PC-9 (cell line): ENCODE measurements around the gene GMNC. TPM values are rescaled to one million over a fixed set of nuclear protein-coding genes. Genes with fewer than 3 reads are reported as not detected.

Experiments
- BruUV-seq: library from RNA; stranded (reverse); fragments of 400-500 nt; replicated peaks from 2 replicates; lab custom pipeline; 2021; lab: Mats Ljungman, UMichigan
- CTCF ChIA-PET: fragments of 300-600 bp; sonication (Branson Sonifier 250); formaldehyde crosslinking; loops from one replicate; lab custom pipeline; 2022; ENCODE audit warnings: antibody characterized with exemption; lab: Charles Lee
- POLR2A ChIA-PET: fragments of 300-600 bp; sonication (Branson Sonifier 250); formaldehyde crosslinking; loops from one replicate; lab custom pipeline; 2022; ENCODE audit warnings: antibody characterized with exemption; ENCODE audit not compliant: unreplicated experiment; lab: Charles Lee
- DNase-seq, 2 experiments: peaks; one replicate each; pipeline versions ENCODE4 v3.0.0 to v3.0.0-alpha.2; 2015 to 2022; ENCODE audit warnings: mixed read lengths in 1 of 2
- H2AFZ ChIP-seq: fragments of 200-600 bp; sonication (generic); 2 replicates; pipeline ENCODE4 v1.8.1; 2017; ENCODE audit warnings: antibody characterized with exemption
- H3F3A ChIP-seq: fragments of 200-600 bp; sonication (generic); 2 replicates; pipeline ENCODE4 v1.8.1; 2017; ENCODE audit warnings: antibody characterized with exemption, mild to moderate bottlenecking, low read depth; ENCODE audit not compliant: insufficient read depth
- H3K27ac ChIP-seq: fragments of 200-600 bp; sonication (generic); 2 replicates; pipeline ENCODE4 v1.6.1; 2016; ENCODE audit warnings: mixed run types
- H3K27me3 ChIP-seq: fragments of 200-600 bp; sonication (generic); 2 replicates; pipeline ENCODE4 v1.6.1; 2016; ENCODE audit warnings: low read depth, mixed run types; ENCODE audit not compliant: insufficient read depth
- H3K36me3 ChIP-seq: fragments of 200-600 bp; sonication (generic); 2 replicates; pipeline ENCODE4 v1.6.1; 2016; ENCODE audit warnings: low read depth, mixed run types
- H3K4me1 ChIP-seq: fragments of 200-600 bp; sonication (generic); replicated peaks from 2 replicates; pipeline ENCODE4 v1.6.1; 2016; ENCODE audit warnings: mixed run types; ENCODE audit not compliant: insufficient read depth
- H3K4me2 ChIP-seq: fragments of 200-600 bp; sonication (generic); 2 replicates; pipeline ENCODE4 v1.6.1; 2017; ENCODE audit warnings: mixed run types
- H3K4me3 ChIP-seq: fragments of 200-600 bp; sonication (generic); 2 replicates; pipeline ENCODE4 v1.6.1; 2016; ENCODE audit warnings: mixed run types
- H3K79me2 ChIP-seq: fragments of 200-600 bp; sonication (generic); 2 replicates; pipeline ENCODE4 v1.6.1; 2017; ENCODE audit warnings: low read depth, mixed run types
- H3K9me2 ChIP-seq: fragments of 200-600 bp; sonication (generic); 2 replicates; pipeline ENCODE4 v1.8.1; 2017; ENCODE audit warnings: mild to moderate bottlenecking; ENCODE audit not compliant: insufficient read depth
- H3K9me3 ChIP-seq: fragments of 200-600 bp; sonication (generic); 2 replicates; pipeline ENCODE4 v1.8.1; 2016; ENCODE audit warnings: low read depth; ENCODE audit not compliant: insufficient read depth
- H4K20me1 ChIP-seq: fragments of 200-600 bp; sonication (generic); 2 replicates; pipeline ENCODE4 v1.8.1; 2017; ENCODE audit not compliant: insufficient read depth
- EZH2 ChIP-seq: fragments of 200-600 bp; sonication (generic); IDR thresholded peaks from 2 replicates; pipeline ENCODE4 v1.8.0; 2017; ENCODE audit warnings: antibody characterized with exemption, low read depth
- intact Hi-C: fragments of 100-400 bp; cut with micrococcal nuclease; formaldehyde crosslinking; loops from one replicate; pipeline ENCODE4 v1.10.0; 2022; ENCODE audit not compliant: unreplicated experiment
- total RNA-seq: library from RNA; stranded (reverse); gene quantifications from 2 replicates; pipeline ENCODE4 v1.2.3, GENCODE V29; 2021
- TF ChIP-seq, protein P1 (sequence below): fragments of 200-600 bp; sonication (generic); conservative IDR thresholded peaks from 2 replicates; pipeline ENCODE4 v1.6.1; 2017; ENCODE audit warnings: mixed run types, antibody characterized with exemption, mild to moderate bottlenecking, moderate library complexity

Gene GMNC
- total RNA-seq, 1 experiment from 2014 or later, result not detected

DNA sequence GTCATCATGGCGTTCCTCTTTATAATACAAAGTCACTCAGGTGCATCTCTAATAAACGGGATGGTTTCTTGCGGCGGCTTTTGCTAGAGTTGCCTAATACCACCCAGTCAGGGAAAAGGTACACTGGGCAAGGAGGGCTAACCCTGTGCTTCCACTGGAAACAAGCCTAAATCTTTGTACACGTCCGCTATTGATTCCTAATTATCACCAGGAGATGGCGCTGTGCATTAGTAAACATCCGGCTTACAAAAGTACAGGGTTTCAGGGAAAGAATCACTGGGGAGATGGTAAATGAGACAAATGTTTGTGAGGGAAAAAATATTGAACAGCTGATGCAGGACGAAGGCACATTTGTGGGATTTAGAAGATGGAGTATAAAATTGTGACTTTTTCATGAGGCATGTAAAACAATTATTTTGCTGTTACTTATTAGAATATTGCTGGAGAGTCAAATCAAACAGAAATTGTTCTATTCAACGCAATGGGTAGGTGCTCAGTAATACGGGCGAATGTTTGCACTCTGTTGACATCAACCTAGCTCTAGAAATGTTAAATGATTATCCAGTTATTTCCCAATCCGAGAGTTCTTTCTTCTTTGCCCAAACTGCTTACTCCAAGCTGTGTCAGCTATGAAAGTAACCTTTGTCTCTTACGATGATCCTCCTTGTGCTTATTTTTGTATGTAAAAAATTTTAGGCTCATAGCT is 50.6 kb downstream of the GMNC start:
- intact Hi-C loops, result loop anchor here (1.0 to 5.0 kb wide), 3 partner anchors 240 to 1632 kb away; no protein-coding TSS in a partner anchor
- no peaks in the 10 kb centered on the region for H3F3A ChIP-seq
- no peaks in the 10 kb centered on the region for H3K4me1 ChIP-seq
- H3K4me3 ChIP-seq, result no peak overlapping the region
- 0 out of 2 replicates have a peak overlapping the region, but pooled peaks have one; percentile 45 for H2AFZ ChIP-seq
- BruUV-seq, result no TSS peak
- H3K27me3 ChIP-seq, result no peaks in the 10 kb centered on the region
- H3K27ac ChIP-seq, result no peak overlapping the region
- H3K9me3 ChIP-seq, result peaks cover 4% of the 10 kb centered on the region
- POLR2A ChIA-PET, result no interaction called here
- peak in 1 of 2 experiments; percentile 41 for DNase-seq
- H3K9me2 ChIP-seq, result no peaks in the 10 kb centered on the region
- H3K4me2 ChIP-seq, result no peak overlapping the region
- no peaks in the 10 kb centered on the region for H4K20me1 ChIP-seq
- CTCF ChIA-PET, result no interaction called here
- H3K36me3 ChIP-seq, result no peaks in the 10 kb centered on the region
- no peaks in the 10 kb centered on the region for H3K79me2 ChIP-seq
- no peak for TF ChIP-seq EZH2
- TF ChIP-seq, protein P1, sequence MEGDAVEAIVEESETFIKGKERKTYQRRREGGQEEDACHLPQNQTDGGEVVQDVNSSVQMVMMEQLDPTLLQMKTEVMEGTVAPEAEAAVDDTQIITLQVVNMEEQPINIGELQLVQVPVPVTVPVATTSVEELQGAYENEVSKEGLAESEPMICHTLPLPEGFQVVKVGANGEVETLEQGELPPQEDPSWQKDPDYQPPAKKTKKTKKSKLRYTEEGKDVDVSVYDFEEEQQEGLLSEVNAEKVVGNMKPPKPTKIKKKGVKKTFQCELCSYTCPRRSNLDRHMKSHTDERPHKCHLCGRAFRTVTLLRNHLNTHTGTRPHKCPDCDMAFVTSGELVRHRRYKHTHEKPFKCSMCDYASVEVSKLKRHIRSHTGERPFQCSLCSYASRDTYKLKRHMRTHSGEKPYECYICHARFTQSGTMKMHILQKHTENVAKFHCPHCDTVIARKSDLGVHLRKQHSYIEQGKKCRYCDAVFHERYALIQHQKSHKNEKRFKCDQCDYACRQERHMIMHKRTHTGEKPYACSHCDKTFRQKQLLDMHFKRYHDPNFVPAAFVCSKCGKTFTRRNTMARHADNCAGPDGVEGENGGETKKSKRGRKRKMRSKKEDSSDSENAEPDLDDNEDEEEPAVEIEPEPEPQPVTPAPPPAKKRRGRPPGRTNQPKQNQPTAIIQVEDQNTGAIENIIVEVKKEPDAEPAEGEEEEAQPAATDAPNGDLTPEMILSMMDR, result peak; percentile 80

DNA sequence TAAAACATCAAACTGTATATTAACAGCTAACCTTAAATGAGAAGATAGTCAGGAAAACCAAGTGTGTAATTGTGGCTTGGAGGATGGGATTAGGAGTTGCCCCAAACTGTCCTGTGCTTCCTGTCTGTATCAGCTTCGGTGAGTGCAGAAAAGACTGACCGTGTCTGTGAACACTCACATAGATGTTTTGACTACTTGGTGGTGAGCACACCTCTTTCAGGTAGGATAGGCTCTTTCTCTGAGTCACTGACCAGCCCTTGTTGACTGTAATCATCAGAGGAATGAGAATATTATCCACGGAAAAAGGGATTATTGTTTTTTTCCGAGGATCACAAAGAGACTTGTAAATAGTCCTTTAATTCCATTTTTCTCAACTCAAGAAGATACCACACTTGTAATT is 51.5 kb downstream of the GMNC start:
- CTCF ChIA-PET, result no interaction called here
- Histone ChIP-seq H3K4me2 (no peak overlapping the region), H3K9me3 (peaks cover 3% of the 10 kb centered on the region; the same call in 1 of the 2 replicates), H3K36me3 (no peaks in the 10 kb centered on the region), H3K9me2 (no peaks in the 10 kb centered on the region), H2AFZ (no peak overlapping the region), H4K20me1 (no peaks in the 10 kb centered on the region), H3K27ac (no peak overlapping the region), H3K27me3 (no peaks in the 10 kb centered on the region), H3K4me3 (no peak overlapping the region), H3K79me2 (no peaks in the 10 kb centered on the region), H3K4me1 (no peaks in the 10 kb centered on the region), H3F3A (no peaks in the 10 kb centered on the region)
- POLR2A ChIA-PET, result interaction anchor here (0.9 kb wide), 1 partner anchor 240 kb away, joined by 4 read pairs; no protein-coding TSS in a partner anchor
- TF ChIP-seq, protein P1, result no peak
- TF ChIP-seq EZH2, result no peak
- intact Hi-C loops, result loop anchor here (5.0 kb wide), 2 partner anchors 241 to 606 kb away; no protein-coding TSS in a partner anchor
- BruUV-seq, result no TSS peak
- no peak for DNase-seq

DNA sequence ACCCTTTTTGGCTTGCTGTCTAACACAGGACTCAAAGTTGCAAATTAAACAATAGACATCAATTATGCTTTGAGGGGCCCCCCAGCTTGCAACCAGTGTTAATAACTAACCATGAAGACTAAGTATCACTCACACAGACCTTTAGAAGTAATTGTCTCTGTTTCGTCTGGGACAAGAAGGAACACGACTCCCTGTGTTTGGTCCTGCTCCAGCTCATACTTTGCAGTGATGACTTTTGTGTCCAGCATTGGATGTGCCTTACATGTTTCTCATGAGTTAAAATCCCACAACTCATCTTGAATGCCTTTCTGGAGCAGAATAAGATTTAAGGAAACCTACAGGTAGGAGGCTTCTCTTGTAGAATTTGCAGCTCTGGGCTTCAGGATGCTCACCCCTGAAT is 53.1 kb downstream of the GMNC start:
- BruUV-seq, result no TSS peak
- CTCF ChIA-PET, result no interaction called here
- H3K4me3 ChIP-seq, result no peak overlapping the region
- H3F3A ChIP-seq, result no peaks in the 10 kb centered on the region
- H3K27ac ChIP-seq, result no peak overlapping the region
- no peaks in the 10 kb centered on the region for H4K20me1 ChIP-seq
- no peaks in the 10 kb centered on the region for H3K4me1 ChIP-seq
- POLR2A ChIA-PET, result no interaction called here
- H3K36me3 ChIP-seq, result no peaks in the 10 kb centered on the region
- intact Hi-C loops, result no loop called here
- no peaks in the 10 kb centered on the region for H3K9me2 ChIP-seq
- TF ChIP-seq, protein P1, result no peak
- no peak for TF ChIP-seq EZH2
- no peaks in the 10 kb centered on the region for H3K79me2 ChIP-seq
- H3K9me3 ChIP-seq, result peaks cover 3% of the 10 kb centered on the region; the same call in 1 of the 2 replicates
- no peak for DNase-seq
- no peak overlapping the region for H2AFZ ChIP-seq
- H3K4me2 ChIP-seq, result no peak overlapping the region
- H3K27me3 ChIP-seq, result no peaks in the 10 kb centered on the region
